ENCODE results near the gene PEX14.

GRCh38 chr1:10534519-10534918 lies 59.8 kb downstream of the PEX14 start:
- TF ChIP-seq POLR2A (IDR thresholded peaks at IDR 0.05), result no peak
- no peak for TF ChIP-seq CTCF (IDR thresholded peaks at IDR 0.05 in 4 of 5, conservative IDR thresholded peaks at IDR 0.05 in 1 of 5)
